ENCODE measurements around the gene DIP2A.

DIP2A gene

GRCh38 chr21:46503922-46504550 lies 45.3 kb downstream of the DIP2A start:
- no peak for TF ChIP-seq CTCF (IDR thresholded peaks at IDR 0.05; ENCODE audit: low read length, missing control alignments)
- no peak for DNase-seq (ENCODE audit: low read depth)
- H3K4me3 ChIP-seq (replicated peaks; ENCODE audit: low read depth, low read length): no peak overlapping the region

- no peak overlapping the region for H3K4me3 ChIP-seq (replicated peaks; ENCODE audit: low read depth, low read length)
- DNase-seq (ENCODE audit: low read depth): no peak
- TF ChIP-seq CTCF (IDR thresholded peaks at IDR 0.05; ENCODE audit: low read length, missing control alignments): no peak
These were observed 46.0 kb downstream of the DIP2A start for GRCh38 chr21:46504666-46505065.

GRCh38 chr21:46507562-46507961 lies 48.9 kb downstream of the DIP2A start:
- TF ChIP-seq CTCF (IDR thresholded peaks at IDR 0.05; ENCODE audit: low read length, missing control alignments): no peak
- no peak for DNase-seq (ENCODE audit: low read depth)
- no peak overlapping the region for H3K4me3 ChIP-seq (replicated peaks; ENCODE audit: low read depth, low read length)

GRCh38 chr21:46509741-46510502 lies 51.2 kb downstream of the DIP2A start:
- TF ChIP-seq CTCF (IDR thresholded peaks at IDR 0.05; ENCODE audit: low read length, missing control alignments): no peak
- no peak overlapping the region for H3K4me3 ChIP-seq (replicated peaks; ENCODE audit: low read depth, low read length)
- no peak for DNase-seq (ENCODE audit: low read depth)

GRCh38 chr21:46515109-46515508 lies 56.4 kb downstream of the DIP2A start:
- TF ChIP-seq CTCF (IDR thresholded peaks at IDR 0.05; ENCODE audit: low read length, missing control alignments): no peak
- peak; percentile 48 for DNase-seq (ENCODE audit: low read depth)
- H3K4me3 ChIP-seq (replicated peaks; ENCODE audit: low read depth, low read length): no peak overlapping the region

- TF ChIP-seq CTCF (IDR thresholded peaks at IDR 0.05; ENCODE audit: low read length, missing control alignments): no peak
- no peak overlapping the region for H3K4me3 ChIP-seq (replicated peaks; ENCODE audit: low read depth, low read length)
- no peak for DNase-seq (ENCODE audit: low read depth)
These were observed 57.4 kb downstream of the DIP2A start for GRCh38 chr21:46516068-46516467.

Data from fibroblast of pulmonary artery (primary cell).